GM19372 (cell line): ENCODE data around the gene JAML.

ENCODE experiments used
- ATAC-seq: cut with Tn5 transposase; IDR thresholded peaks from one replicate; pipeline ENCODE4 v1.9.1; 2021; ENCODE audit warnings: mild to moderate bottlenecking, low read depth, moderate library complexity; ENCODE audit not compliant: unreplicated experiment

The JAML gene

GRCh38 chr11:118224511-118225188 lies at the start of gene JAML:
TSS of gene JAML (minus strand) at chr11:118225011. CDS start at chr11:118214866, 10,145 bp downstream.
- ATAC-seq, result peak; percentile 67

GRCh38 chr11:118274186-118274585 lies 49.4 kb upstream of the JAML start:
- no peak for ATAC-seq

GRCh38 chr11:118272001-118272400 lies 47.2 kb upstream of the JAML start:
- ATAC-seq, result no peak

GRCh38 chr11:118267486-118267885 lies 42.7 kb upstream of the JAML start:
- ATAC-seq, result no peak

GRCh38 chr11:118265954-118266353 lies 41.1 kb upstream of the JAML start:
- no peak for ATAC-seq

GRCh38 chr11:118264569-118265465 lies 40.0 kb upstream of the JAML start:
- ATAC-seq, result no peak

GRCh38 chr11:118263695-118264568 lies 39.1 kb upstream of the JAML start, which contains the start of gene MPZL2:
TSS of gene MPZL2 (minus strand) at chr11:118264297. CDS start at chr11:118264153, 144 bp downstream.
- no peak for ATAC-seq

GRCh38 chr11:118263112-118263511 lies 38.3 kb upstream of the JAML start:
- ATAC-seq, result no peak

- no peak for ATAC-seq
These were observed 35.5 kb upstream of the JAML start for GRCh38 chr11:118260353-118260752.

GRCh38 chr11:118259138-118259537 lies 34.3 kb upstream of the JAML start:
- ATAC-seq, result no peak

- ATAC-seq, result no peak
These were observed 33.6 kb upstream of the JAML start for GRCh38 chr11:118258410-118258809.

GRCh38 chr11:118252688-118253087 lies 27.9 kb upstream of the JAML start:
- ATAC-seq, result peak; percentile 8

GRCh38 chr11:118251858-118252652 lies 27.2 kb upstream of the JAML start, which contains the start of gene MPZL3:
TSS of gene MPZL3 (minus strand) at chr11:118252365. CDS start at chr11:118252294, 71 bp downstream.
- ATAC-seq, result peak; percentile 68

GRCh38 chr11:118247041-118247440 lies 22.2 kb upstream of the JAML start:
- ATAC-seq, result no peak

- no peak for ATAC-seq
These were observed 21.2 kb upstream of the JAML start for GRCh38 chr11:118245936-118246562.

- no peak for ATAC-seq
These were observed 19.4 kb upstream of the JAML start for GRCh38 chr11:118243993-118244762.

GRCh38 chr11:118243161-118243560 lies 18.4 kb upstream of the JAML start:
- ATAC-seq, result no peak

- no peak for ATAC-seq
These were observed 16.9 kb upstream of the JAML start for GRCh38 chr11:118241764-118242098.
